CD4-positive, alpha-beta memory T cell (primary cell): Measurements from ENCODE around the gene CNMD. TPM values are rescaled to one million over a fixed set of nuclear protein-coding genes. Genes with fewer than 3 reads are reported as not detected.
"Not testable (repeated sequence)": the region's sequence is repeated elsewhere in the genome, so short reads cannot be mapped to it uniquely, and the experiment has no call there.

Experiments used
- CTCF ChIA-PET: fragments of 350-600 bp; sonication (Branson Sonifier 250); formaldehyde crosslinking; loops from one replicate; lab custom pipeline; 2021; ENCODE audit warnings: inconsistent platforms; ENCODE audit not compliant: partially characterized antibody; lab: Charles Lee
- POLR2A ChIA-PET: fragments of 350-600 bp; sonication (Branson Sonifier 250); formaldehyde crosslinking; loops from one replicate; lab custom pipeline; 2021; ENCODE audit not compliant: partially characterized antibody; lab: Charles Lee
- DNase-seq, 5 donors: peaks; one replicate each; pipeline versions ENCODE4 v3.0.0 to v3.0.0-alpha.2; 2020 to 2022; ENCODE audit warnings: mixed read lengths in 1 of 5
- H3K27ac ChIP-seq: one replicate; pipeline ENCODE4 v1.7.0; 2013; ENCODE audit warnings: low read depth, low read length
- H3K27me3 ChIP-seq: 2 replicates; pipeline ENCODE4 v1.7.0; 2013; ENCODE audit warnings: mild to moderate bottlenecking, low read length, moderate library complexity; ENCODE audit not compliant: insufficient read depth
- H3K36me3 ChIP-seq: 2 replicates; pipeline ENCODE4 v1.7.0; 2013; ENCODE audit warnings: mild to moderate bottlenecking, low read length, moderate library complexity; ENCODE audit not compliant: insufficient read depth
- H3K4me1 ChIP-seq: 2 replicates; pipeline ENCODE4 v1.7.0; 2013; ENCODE audit warnings: mild to moderate bottlenecking, low read length, moderate library complexity; ENCODE audit not compliant: insufficient read depth
- H3K4me3 ChIP-seq, 2 donors: one replicate each; pipeline ENCODE4 v1.7.0; 2013; ENCODE audit warnings: low read length in 2 of 2, mild to moderate bottlenecking in 1 of 2
- H3K9me3 ChIP-seq, 2 donors: one replicate each; pipeline ENCODE4 v1.7.0; 2013; ENCODE audit warnings: low read length in 2 of 2, control low read depth in 1 of 2; ENCODE audit not compliant: control insufficient read depth in 1 of 2
- H3K27ac Mint-ChIP-seq, 7 donors: one replicate each; pipeline ENCODE4 v1.8.0; 2020 to 2021; ENCODE audit warnings: mixed read lengths in 7 of 7, mild to moderate bottlenecking in 6 of 7, inconsistent platforms in 3 of 7, moderate library complexity in 3 of 7
- H3K27me3 Mint-ChIP-seq, 2 donors: one replicate each; pipeline ENCODE4 v1.8.0; 2020 to 2021; ENCODE audit warnings: mixed read lengths in 2 of 2
- H3K36me3 Mint-ChIP-seq, 2 donors: one replicate each; pipeline ENCODE4 v1.8.0; 2020 to 2021; ENCODE audit warnings: mixed read lengths in 2 of 2, inconsistent platforms in 1 of 2, mild to moderate bottlenecking in 1 of 2
- H3K4me1 Mint-ChIP-seq, 4 donors: one replicate each; pipeline ENCODE4 v1.8.0; 2020 to 2021; ENCODE audit warnings: mixed read lengths in 4 of 4, mild to moderate bottlenecking in 1 of 4
- H3K4me3 Mint-ChIP-seq, 8 donors: one replicate each; pipeline ENCODE4 v1.8.0; 2020 to 2021; ENCODE audit warnings: mixed read lengths in 8 of 8, mild to moderate bottlenecking in 7 of 8, moderate library complexity in 6 of 8, inconsistent platforms in 3 of 8
- H3K9me3 Mint-ChIP-seq, 8 donors: one replicate each; pipeline ENCODE4 v1.8.0; 2020 to 2021; ENCODE audit warnings: mixed read lengths in 8 of 8, mild to moderate bottlenecking in 5 of 8, inconsistent platforms in 3 of 8, moderate library complexity in 1 of 8
- intact Hi-C: fragments of 100-400 bp; cut with micrococcal nuclease; formaldehyde crosslinking; loops from one replicate; pipeline ENCODE4 v1.15.1; 2023
- polyA plus RNA-seq, 2 donors: library from polyadenylated mRNA; unstranded; fragments of 300-500 nt; fragmentation: Illumina TruSeq; gene quantifications; one replicate each; pipeline ENCODE4 v1.2.3, GENCODE V29; 2021
- total RNA-seq, 2 experiments: library from RNA; stranded (reverse); gene quantifications; one replicate each; pipeline ENCODE4 v1.2.3, GENCODE V29; 2021

The CNMD gene
- total and polyA plus RNA-seq, 4 experiments from 2014 or later, result not detected

DNA sequence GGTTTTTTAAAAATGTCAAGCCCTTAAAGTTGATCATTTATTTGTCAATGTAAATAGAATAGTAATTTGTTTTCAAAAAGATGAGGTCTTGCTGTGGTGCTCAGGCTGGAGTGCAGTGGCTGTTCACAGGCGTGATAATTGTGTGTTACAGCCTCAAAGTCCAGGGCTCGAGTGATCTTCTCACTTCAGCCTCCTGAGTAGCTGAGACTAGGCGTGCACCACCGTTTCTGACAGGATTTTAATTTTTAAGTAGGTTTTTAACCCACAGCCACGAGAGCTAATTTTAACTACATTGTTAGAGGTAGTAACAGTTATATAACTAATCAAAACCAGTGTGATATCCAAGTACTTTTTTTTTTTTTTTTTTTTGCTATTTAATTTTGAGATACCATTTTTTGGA is 43.1 kb downstream of the CNMD start:
- H3K4me3 ChIP-seq, result no peak overlapping the region
- intact Hi-C loops, result no loop called here
- H3K4me1 ChIP-seq, result no peaks in the 10 kb centered on the region
- peaks cover 0 to 2% (median 0%) of the 10 kb centered on the region in 8 donors for H3K9me3 Mint-ChIP-seq
- peaks cover 0 to 4% (median 2%) of the 10 kb centered on the region in 4 donors for H3K4me1 Mint-ChIP-seq
- no peak overlapping the region for H3K27ac Mint-ChIP-seq
- H3K4me3 Mint-ChIP-seq, result no peak overlapping the region
- no peaks in the 10 kb centered on the region for H3K9me3 ChIP-seq
- H3K27me3 Mint-ChIP-seq, result no peaks in the 10 kb centered on the region
- peaks cover 7 to 13% of the 10 kb centered on the region in 2 donors for H3K36me3 Mint-ChIP-seq
- POLR2A ChIA-PET, result no interaction called here
- H3K36me3 ChIP-seq, result no peaks in the 10 kb centered on the region
- H3K27me3 ChIP-seq, result no peaks in the 10 kb centered on the region
- CTCF ChIA-PET, result no interaction called here
- H3K27ac ChIP-seq, result no peak overlapping the region
- no peak for DNase-seq

DNA sequence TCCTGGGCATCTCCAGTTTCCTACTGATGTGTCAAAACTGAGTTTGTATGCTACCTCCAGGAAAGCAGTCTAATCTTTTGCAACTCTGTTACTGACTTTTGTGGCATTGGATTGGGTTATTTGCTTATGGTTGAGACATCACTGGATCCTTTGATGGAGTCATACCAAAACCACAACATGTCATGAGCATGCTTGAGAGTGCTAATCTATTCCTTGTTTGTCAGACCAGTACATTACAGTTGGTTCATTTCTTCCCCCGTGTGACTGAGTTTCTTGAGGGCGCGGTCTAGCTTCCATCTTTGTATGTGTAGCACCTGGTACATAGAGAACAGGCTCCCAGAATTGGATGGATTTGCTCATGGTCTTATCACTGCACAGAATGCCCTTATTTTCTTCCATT is 43.8 kb downstream of the CNMD start:
- DNase-seq, result no peak
- ChIA-PET CTCF (no interaction called here), POLR2A (no interaction called here)
- peaks cover 2 to 7% (median 5%) of the 10 kb centered on the region in 4 donors for H3K4me1 Mint-ChIP-seq
- Histone ChIP-seq H3K4me1 (no peaks in the 10 kb centered on the region), H3K27me3 (no peaks in the 10 kb centered on the region), H3K9me3 (no peaks in the 10 kb centered on the region), H3K4me3 (no peak overlapping the region), H3K36me3 (no peaks in the 10 kb centered on the region), H3K27ac (no peak overlapping the region)
- H3K27ac Mint-ChIP-seq, result peak overlapping the region in 1 of 7 donors; percentile 24
- intact Hi-C loops, result no loop called here
- no peaks in the 10 kb centered on the region for H3K27me3 Mint-ChIP-seq
- H3K36me3 Mint-ChIP-seq, result peaks cover 10 to 17% of the 10 kb centered on the region in 2 donors
- peaks cover 0 to 2% (median 0%) of the 10 kb centered on the region in 8 donors for H3K9me3 Mint-ChIP-seq
- H3K4me3 Mint-ChIP-seq, result no peak overlapping the region

GRCh38 chr13:52686376-52686775 is 53.2 kb downstream of the CNMD start:
- Histone ChIP-seq H3K27me3 (no peaks in the 10 kb centered on the region), H3K27ac (no peak overlapping the region), H3K4me1 (no peaks in the 10 kb centered on the region), H3K4me3 (no peak overlapping the region), H3K9me3 (no peaks in the 10 kb centered on the region), H3K36me3 (peaks cover 16% of the 10 kb centered on the region)
- intact Hi-C loops, result no loop called here
- Mint-ChIP-seq H3K9me3 (no peaks in the 10 kb centered on the region), H3K27me3 (no peaks in the 10 kb centered on the region), H3K4me1 (peaks cover 6 to 12% (median 9%) of the 10 kb centered on the region in 4 donors), H3K27ac (no peak overlapping the region), H3K36me3 (peaks cover 65 to 69% of the 10 kb centered on the region in 2 donors), H3K4me3 (no peak overlapping the region)
- ChIA-PET CTCF (no interaction called here), POLR2A (no interaction called here)
- DNase-seq, result no peak

- H3K27me3 ChIP-seq, H3K9me3 Mint-ChIP-seq, H3K4me3 ChIP-seq, POLR2A ChIA-PET, H3K9me3 ChIP-seq, DNase-seq, H3K27me3 Mint-ChIP-seq, H3K27ac Mint-ChIP-seq, H3K27ac ChIP-seq, H3K4me1 ChIP-seq, CTCF ChIA-PET, intact Hi-C loops, H3K4me3 Mint-ChIP-seq: not testable (repeated sequence)
- peaks cover 18% of the 10 kb centered on the region for H3K36me3 ChIP-seq
- H3K36me3 Mint-ChIP-seq, result peaks cover 63 to 70% of the 10 kb centered on the region in 2 donors
- H3K4me1 Mint-ChIP-seq, result peaks cover under 1 to 12% (median 8%) of the 10 kb centered on the region in 4 donors
Observed at GRCh38 chr13:52685806-52686205, 53.8 kb downstream of the CNMD start.

DNA sequence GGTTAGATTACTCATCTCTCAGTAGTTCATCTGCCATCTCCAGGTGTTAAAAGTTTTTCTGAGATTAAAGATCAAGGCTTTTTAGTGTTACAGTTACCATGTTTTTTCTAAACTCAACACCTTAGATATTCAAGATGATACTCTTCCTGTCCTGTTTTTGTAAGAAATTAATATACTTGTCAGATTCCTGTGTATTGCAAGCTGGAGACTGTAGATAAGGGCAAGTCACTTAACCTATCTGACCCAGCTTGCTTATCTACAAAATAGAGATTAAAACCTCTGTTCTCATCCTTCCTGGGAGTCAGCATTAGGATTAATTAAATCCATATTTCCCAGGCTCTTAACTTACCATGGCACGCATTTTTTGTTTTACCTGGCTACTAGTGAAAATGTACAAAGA is 61.8 kb downstream of the CNMD start:
- Histone ChIP-seq H3K4me3 (no peak overlapping the region), H3K4me1 (no peaks in the 10 kb centered on the region), H3K27me3 (no peaks in the 10 kb centered on the region), H3K36me3 (peaks cover 29% of the 10 kb centered on the region), H3K9me3 (no peaks in the 10 kb centered on the region), H3K27ac (no peak overlapping the region)
- H3K4me1 Mint-ChIP-seq, result peaks cover 4 to 15% (median 7%) of the 10 kb centered on the region in 4 donors
- DNase-seq, result no peak
- ChIA-PET CTCF (no interaction called here), POLR2A (interaction anchor here (0.6 kb wide), 1 partner anchor 476 kb away, joined by 4 read pairs; no protein-coding TSS in a partner anchor)
- no peaks in the 10 kb centered on the region for H3K9me3 Mint-ChIP-seq
- H3K27me3 Mint-ChIP-seq, result no peaks in the 10 kb centered on the region
- H3K36me3 Mint-ChIP-seq, result peaks cover 42 to 65% of the 10 kb centered on the region in 2 donors
- intact Hi-C loops, result no loop called here
- H3K27ac Mint-ChIP-seq, result peak overlapping the region in 2 of 7 donors; percentile 12 to 73
- peak overlapping the region in 1 of 8 donors; percentile 2 for H3K4me3 Mint-ChIP-seq

GRCh38 chr13:52673465-52673864 is 66.2 kb downstream of the CNMD start:
- no peaks in the 10 kb centered on the region for H3K9me3 ChIP-seq
- no peak overlapping the region for H3K27ac ChIP-seq
- Mint-ChIP-seq H3K9me3 (no peaks in the 10 kb centered on the region), H3K4me3 (no peak overlapping the region), H3K27ac (no peak overlapping the region), H3K36me3 (peaks cover 41 to 60% of the 10 kb centered on the region in 2 donors), H3K4me1 (peaks cover 7 to 15% (median 10%) of the 10 kb centered on the region in 4 donors), H3K27me3 (no peaks in the 10 kb centered on the region)
- intact Hi-C loops, result no loop called here
- H3K27me3 ChIP-seq, result no peaks in the 10 kb centered on the region
- no peak overlapping the region for H3K4me3 ChIP-seq
- peaks cover 21% of the 10 kb centered on the region for H3K36me3 ChIP-seq
- CTCF ChIA-PET, result no interaction called here
- POLR2A ChIA-PET, result no interaction called here
- DNase-seq, result no peak
- no peaks in the 10 kb centered on the region for H3K4me1 ChIP-seq

- intact Hi-C loops, result no loop called here
- DNase-seq, result no peak
- peaks cover 27% of the 10 kb centered on the region for H3K36me3 ChIP-seq
- POLR2A ChIA-PET, result no interaction called here
- Mint-ChIP-seq H3K36me3 (peaks cover 37 to 63% of the 10 kb centered on the region in 2 donors), H3K9me3 (no peaks in the 10 kb centered on the region), H3K4me3 (no peak overlapping the region), H3K27ac (peak overlapping the region in 3 of 7 donors; percentile 9 to 62 (median 24)), H3K27me3 (no peaks in the 10 kb centered on the region), H3K4me1 (peaks cover 3 to 10% (median 7%) of the 10 kb centered on the region in 4 donors)
- no peak overlapping the region for H3K4me3 ChIP-seq
- CTCF ChIA-PET, result no interaction called here
- H3K9me3 ChIP-seq, result no peaks in the 10 kb centered on the region
- H3K27ac ChIP-seq, result no peak overlapping the region
- no peaks in the 10 kb centered on the region for H3K4me1 ChIP-seq
- no peaks in the 10 kb centered on the region for H3K27me3 ChIP-seq
Observed at GRCh38 chr13:52670726-52671125, 68.9 kb downstream of the CNMD start.
